Measurements from ENCODE around the gene LEO1. TPM values are rescaled to one million over a fixed set of nuclear protein-coding genes. Genes with fewer than 3 reads are reported as not detected.

LEO1 gene
- total RNA-seq, 1 experiment from 2014 or later = 48.7 TPM

DNA sequence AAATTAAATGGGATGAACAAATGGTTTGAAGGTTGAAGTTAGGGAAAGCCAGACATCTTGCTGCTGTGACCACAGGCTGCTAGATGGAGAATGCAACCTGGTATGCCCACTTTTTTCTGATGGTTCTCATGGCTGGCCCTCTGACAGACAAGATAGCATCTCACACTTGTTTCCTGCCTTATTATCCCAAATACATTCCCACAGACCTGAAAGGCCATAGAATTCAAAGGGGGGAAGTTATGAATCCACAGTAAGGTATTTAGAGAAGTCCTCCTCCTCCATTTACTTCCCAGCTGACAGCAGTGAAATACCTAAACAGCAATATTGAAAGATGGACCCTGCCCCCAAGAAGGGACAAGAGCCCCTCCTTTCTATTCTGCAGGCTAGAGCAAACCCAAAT, 32.4 kb downstream of the LEO1 start:
- DNase-seq (ENCODE audit: low spot score) = no peak
- in situ Hi-C loops (cut with HindIII; ENCODE audit: low sequenced_read_pairs) = no loop called here

GRCh38 chr15:51938286-51938685, 33.3 kb downstream of the LEO1 start:
- no peak for DNase-seq (ENCODE audit: low spot score)
- in situ Hi-C loops (cut with HindIII; ENCODE audit: low sequenced_read_pairs) = no loop called here

- in situ Hi-C loops (cut with HindIII; ENCODE audit: low sequenced_read_pairs) = no loop called here
- DNase-seq (ENCODE audit: low spot score) = no peak
Measured at GRCh38 chr15:51936105-51936478, 35.5 kb downstream of the LEO1 start.

- no peak for DNase-seq (ENCODE audit: low spot score)
- in situ Hi-C loops (cut with HindIII; ENCODE audit: low sequenced_read_pairs) = no loop called here
Measured at GRCh38 chr15:51935466-51936104, 36.0 kb downstream of the LEO1 start.

DNA sequence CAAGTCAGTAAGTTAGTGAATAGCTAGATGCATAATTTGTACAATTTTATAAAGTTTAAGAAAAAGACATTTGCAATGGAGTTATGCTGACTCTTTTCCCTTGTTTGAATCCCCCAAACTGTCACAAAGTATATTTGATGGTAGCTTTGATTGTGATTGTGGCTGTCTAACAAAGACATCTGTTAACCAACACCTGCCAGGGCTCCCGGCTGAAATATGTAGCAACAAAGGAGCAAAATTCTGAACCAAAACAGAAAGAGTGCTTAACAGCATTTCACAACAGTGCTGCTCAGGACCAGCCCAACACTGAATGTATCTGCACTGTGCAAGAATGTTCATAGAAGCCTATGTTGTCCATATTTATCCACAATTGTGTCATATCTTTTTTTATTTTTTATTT, 39.4 kb downstream of the LEO1 start:
- no peak for DNase-seq (ENCODE audit: low spot score)
- in situ Hi-C loops (cut with HindIII; ENCODE audit: low sequenced_read_pairs) = no loop called here

GRCh38 chr15:51931638-51932037, 39.9 kb downstream of the LEO1 start:
- in situ Hi-C loops (cut with HindIII; ENCODE audit: low sequenced_read_pairs) = no loop called here
- no peak for DNase-seq (ENCODE audit: low spot score)

DNA sequence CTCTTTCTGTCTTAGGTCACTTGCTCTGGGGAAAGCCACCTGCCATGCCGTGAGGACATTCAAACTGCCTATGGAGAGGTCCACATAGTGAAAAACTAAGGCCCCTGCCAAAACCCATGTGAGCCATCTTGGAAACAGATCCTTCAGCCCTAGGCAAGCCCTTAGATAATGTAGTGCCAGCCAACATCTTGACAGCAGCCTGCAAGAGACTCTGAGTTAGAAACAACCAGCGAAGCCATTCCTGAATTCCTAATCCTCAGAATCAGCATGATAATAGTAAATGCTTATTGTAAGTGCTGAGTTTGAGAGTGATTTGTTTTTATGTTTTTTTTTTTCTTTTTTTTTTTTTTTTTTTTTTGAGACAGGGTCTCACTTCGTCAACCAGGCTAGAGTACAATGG, 40.6 kb downstream of the LEO1 start:
- in situ Hi-C loops (cut with HindIII; ENCODE audit: low sequenced_read_pairs) = no loop called here
- DNase-seq (ENCODE audit: low spot score) = no peak

GRCh38 chr15:51926809-51927208, 44.8 kb downstream of the LEO1 start:
- DNase-seq (ENCODE audit: low spot score) = no peak
- in situ Hi-C loops (cut with HindIII; ENCODE audit: low sequenced_read_pairs) = no loop called here

- in situ Hi-C loops (cut with HindIII; ENCODE audit: low sequenced_read_pairs) = no loop called here
Measured at GRCh38 chr15:51924156-51925068, 47.2 kb downstream of the LEO1 start.

DNA sequence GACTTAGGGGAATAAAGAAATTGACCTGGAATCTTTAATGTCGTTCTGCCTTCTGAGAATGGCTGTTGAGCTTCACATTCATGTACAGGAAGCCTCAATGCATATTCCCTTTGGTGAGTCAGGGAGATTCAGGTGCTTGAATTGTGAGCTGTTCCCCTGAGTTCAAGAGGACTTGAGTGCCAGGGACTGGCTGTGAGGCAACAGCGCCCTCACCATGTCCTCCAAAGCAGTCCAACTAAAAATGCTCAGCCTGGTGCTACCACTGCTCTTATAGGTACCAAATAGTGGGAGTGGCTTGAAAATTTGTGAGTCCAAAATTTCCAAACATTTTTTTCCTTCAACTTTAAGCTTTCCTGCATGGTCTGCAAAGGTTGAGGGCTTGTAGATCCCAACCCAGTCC, 54.1 kb downstream of the LEO1 start:
- in situ Hi-C loops (cut with HindIII; ENCODE audit: low sequenced_read_pairs) = no loop called here
- peak; percentile 17 for DNase-seq (ENCODE audit: low spot score)

More at GRCh38 chr15:51924156-51925068, 47.2 kb downstream of the LEO1 start:
- peak; percentile 13 for DNase-seq (ENCODE audit: low spot score)

GRCh38 chr15:51912528-51912927, 59.0 kb downstream of the LEO1 start:
- no peak for DNase-seq (ENCODE audit: low spot score)
- in situ Hi-C loops (cut with HindIII; ENCODE audit: low sequenced_read_pairs) = no loop called here

DNA sequence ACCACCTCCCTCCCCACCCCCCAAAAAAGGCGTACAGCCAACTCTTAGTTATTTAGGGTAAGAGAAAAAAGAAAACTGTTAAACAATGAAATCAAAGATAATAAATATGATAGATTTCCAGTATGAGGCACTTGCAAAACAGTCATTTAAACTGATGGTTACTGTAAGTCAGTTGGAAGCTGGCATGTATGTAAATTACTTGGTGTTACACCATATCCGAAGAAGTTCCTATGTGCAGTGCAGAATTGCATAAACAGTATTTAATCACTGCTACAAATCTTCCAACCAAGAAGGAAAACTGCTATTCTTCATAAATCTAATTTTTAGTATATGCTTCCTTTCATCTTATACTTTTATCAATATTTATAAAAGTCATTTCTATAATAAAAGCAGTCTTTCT, 62.0 kb downstream of the LEO1 start:
- DNase-seq (ENCODE audit: low spot score) = no peak
- in situ Hi-C loops (cut with HindIII; ENCODE audit: low sequenced_read_pairs) = no loop called here

- DNase-seq (ENCODE audit: low spot score) = no peak
- in situ Hi-C loops (cut with HindIII; ENCODE audit: low sequenced_read_pairs) = no loop called here
Measured at GRCh38 chr15:51908316-51908715, 63.3 kb downstream of the LEO1 start.

GRCh38 chr15:51907136-51907862, 64.3 kb downstream of the LEO1 start:
- DNase-seq (ENCODE audit: low spot score) = peak; percentile 11
- in situ Hi-C loops (cut with HindIII; ENCODE audit: low sequenced_read_pairs) = no loop called here

- DNase-seq (ENCODE audit: low spot score) = no peak
- in situ Hi-C loops (cut with HindIII; ENCODE audit: low sequenced_read_pairs) = no loop called here
Measured at GRCh38 chr15:51904931-51905330, 66.6 kb downstream of the LEO1 start.

- DNase-seq (ENCODE audit: low spot score) = no peak
- in situ Hi-C loops (cut with HindIII; ENCODE audit: low sequenced_read_pairs) = no loop called here
Measured at GRCh38 chr15:51904421-51904820, 67.2 kb downstream of the LEO1 start.

DNA sequence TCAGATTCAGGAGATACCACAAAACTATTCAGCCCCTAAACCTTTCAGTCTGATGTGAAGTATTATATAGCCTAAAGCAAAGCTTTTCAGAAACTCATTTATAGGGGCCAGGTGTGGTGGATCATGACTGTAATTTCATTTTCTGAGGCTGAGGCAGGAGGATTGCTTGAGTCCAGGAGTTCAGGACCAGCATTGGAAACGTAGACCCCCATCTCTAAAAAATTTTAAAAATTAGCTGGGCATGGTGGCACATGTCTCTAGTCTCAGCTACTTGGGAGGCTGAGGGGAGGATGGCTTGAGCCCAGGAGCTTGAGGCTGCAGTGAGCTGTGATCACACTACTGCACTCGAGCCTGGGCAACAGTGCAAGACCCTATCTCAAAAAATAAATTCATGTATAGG, 82.1 kb downstream of the LEO1 start:
- no peak for DNase-seq (ENCODE audit: low spot score)
- in situ Hi-C loops (cut with HindIII; ENCODE audit: low sequenced_read_pairs) = no loop called here

- peak; percentile 54 for DNase-seq (ENCODE audit: low spot score)
- in situ Hi-C loops (cut with HindIII; ENCODE audit: low sequenced_read_pairs) = no loop called here
Measured at GRCh38 chr15:51888593-51889195, 82.9 kb downstream of the LEO1 start.

Measured in G401 (cell line).